Endothelial cell of umbilical vein (primary cell): ENCODE results near the gene CACNA1A.

Experiments
- EZH2 ChIP-seq: IDR thresholded peaks from 2 replicates; pipeline ENCODE4 v1.6.1; 2012; ENCODE audit warnings: borderline replicate concordance, low read depth, mild to moderate bottlenecking, moderate library complexity, low read length, inconsistent platforms; ENCODE audit not compliant: severe bottlenecking
- TF ChIP-seq, protein P1 (sequence below), 2 donors: IDR thresholded peaks; 1 replicate in 1 of 2; 2 replicates in 1 of 2; pipeline ENCODE4 v1.5.1; 2011; ENCODE audit warnings: low read length in 2 of 2, mild to moderate bottlenecking in 2 of 2, moderate library complexity in 2 of 2, control low read depth in 1 of 2, inconsistent platforms in 1 of 2, low read depth in 1 of 2; ENCODE audit not compliant: insufficient read depth in 1 of 2; ENCODE audit errors: extremely low read depth in 1 of 2

DNA sequence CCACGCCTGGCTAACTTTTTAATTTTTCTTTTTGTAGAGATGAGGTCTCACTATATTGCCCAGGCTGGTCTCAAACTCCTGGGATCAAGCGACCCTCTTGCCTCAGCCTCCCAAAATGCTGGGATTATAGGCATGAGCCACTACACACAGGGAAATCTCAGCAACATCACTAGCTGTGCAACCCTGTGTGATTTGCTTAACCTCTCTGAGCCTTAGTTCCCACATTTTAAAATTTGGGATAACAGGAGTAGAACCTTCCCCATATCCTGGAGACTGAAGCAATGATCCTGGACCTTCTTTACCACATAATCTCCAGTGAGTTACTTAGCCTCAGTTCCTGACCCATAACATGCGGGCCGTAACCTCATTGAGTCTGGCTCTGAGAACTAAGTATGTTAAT, 217.0 kb downstream of the CACNA1A start:
- no peak for TF ChIP-seq EZH2
- TF ChIP-seq, protein P1, sequence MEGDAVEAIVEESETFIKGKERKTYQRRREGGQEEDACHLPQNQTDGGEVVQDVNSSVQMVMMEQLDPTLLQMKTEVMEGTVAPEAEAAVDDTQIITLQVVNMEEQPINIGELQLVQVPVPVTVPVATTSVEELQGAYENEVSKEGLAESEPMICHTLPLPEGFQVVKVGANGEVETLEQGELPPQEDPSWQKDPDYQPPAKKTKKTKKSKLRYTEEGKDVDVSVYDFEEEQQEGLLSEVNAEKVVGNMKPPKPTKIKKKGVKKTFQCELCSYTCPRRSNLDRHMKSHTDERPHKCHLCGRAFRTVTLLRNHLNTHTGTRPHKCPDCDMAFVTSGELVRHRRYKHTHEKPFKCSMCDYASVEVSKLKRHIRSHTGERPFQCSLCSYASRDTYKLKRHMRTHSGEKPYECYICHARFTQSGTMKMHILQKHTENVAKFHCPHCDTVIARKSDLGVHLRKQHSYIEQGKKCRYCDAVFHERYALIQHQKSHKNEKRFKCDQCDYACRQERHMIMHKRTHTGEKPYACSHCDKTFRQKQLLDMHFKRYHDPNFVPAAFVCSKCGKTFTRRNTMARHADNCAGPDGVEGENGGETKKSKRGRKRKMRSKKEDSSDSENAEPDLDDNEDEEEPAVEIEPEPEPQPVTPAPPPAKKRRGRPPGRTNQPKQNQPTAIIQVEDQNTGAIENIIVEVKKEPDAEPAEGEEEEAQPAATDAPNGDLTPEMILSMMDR (IDR thresholded peaks at IDR 0.05; ENCODE audit: extremely low read depth in 1 of 2, insufficient read depth in 1 of 2, low read depth in 1 of 2, low read length in 2 of 2), result no peak
